Kidney tubule cell (primary cell): ENCODE measurements around the gene NTM.
A peak's percentile ranks its signal among the peaks of the same experiment; 100 is the strongest.

Experiments used
- DNase-seq: peaks from one replicate; pipeline ENCODE4 v3.0.0-alpha.2; 2018; ENCODE audit warnings: low spot score

Gene NTM

DNA sequence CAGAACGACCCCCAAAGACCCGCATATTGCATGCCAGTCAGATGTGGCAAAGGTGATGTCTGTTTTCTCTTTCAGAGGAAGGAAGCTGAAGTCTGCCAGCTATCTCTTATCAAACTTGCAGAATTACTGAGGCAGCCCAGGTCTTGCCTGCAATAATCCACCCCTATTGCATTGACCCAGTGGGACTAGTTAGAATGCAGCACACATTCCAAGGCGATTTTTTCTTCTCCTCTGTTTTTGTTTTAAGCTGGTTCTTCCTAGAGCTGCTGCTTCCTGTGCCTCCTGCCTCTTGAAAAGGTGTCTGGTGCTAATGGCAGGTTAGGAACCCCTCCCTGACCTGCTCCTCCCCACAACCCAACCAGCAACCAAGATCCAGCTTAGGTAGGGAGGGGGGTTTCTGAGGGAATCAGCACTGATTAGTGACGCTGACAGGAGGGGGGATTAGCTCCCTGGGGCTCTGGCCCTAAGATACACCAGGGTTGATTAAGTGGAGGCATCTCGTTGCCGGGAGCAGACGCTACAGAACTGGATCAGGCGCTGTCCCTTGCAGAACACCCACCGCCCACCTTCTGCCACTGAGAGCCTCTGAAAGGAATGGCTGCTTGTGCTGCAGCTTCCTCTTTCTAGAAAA, 2.8 kb downstream of the NTM start:
- no peak for DNase-seq

DNA sequence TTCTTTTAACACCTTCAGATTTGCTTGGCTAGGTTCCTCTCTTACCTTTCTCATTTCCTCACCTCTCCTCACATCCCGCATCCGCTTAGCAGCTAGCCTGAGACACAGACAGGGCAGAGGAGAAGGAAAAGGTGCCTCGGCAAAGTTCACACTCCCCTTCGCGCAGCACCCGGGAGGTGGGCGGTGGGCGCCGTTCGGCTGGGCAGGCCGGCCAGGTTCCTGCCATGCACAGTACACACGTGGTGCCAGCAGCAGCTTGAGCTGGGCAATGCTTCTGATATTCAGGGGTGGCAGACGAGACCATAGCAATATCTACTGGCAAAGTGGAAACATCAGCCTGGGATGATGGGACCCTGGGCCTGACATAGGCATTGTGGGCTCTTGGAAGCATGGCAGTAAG, 3.3 kb downstream of the NTM start:
- DNase-seq = no peak

DNA sequence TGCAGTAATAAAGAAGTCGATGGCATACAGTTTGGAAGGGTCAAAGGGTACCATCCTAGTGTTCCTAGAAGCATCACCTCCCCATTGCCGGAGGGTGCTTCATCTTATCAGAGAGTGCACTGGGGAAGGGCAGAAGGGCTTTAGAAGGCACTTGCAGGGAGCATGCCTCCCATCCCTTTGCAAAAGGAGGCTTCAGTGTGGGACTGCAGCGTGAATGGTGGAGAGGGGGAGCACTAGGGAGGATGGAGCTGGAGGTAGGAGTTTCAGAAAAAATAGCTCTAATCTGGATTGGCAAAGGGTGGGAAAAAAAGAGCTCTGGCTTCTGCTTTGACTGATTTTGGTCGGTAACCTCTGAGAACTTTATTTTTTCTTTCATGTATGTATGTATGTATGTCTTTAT, 5.0 kb downstream of the NTM start:
- DNase-seq = no peak

DNA sequence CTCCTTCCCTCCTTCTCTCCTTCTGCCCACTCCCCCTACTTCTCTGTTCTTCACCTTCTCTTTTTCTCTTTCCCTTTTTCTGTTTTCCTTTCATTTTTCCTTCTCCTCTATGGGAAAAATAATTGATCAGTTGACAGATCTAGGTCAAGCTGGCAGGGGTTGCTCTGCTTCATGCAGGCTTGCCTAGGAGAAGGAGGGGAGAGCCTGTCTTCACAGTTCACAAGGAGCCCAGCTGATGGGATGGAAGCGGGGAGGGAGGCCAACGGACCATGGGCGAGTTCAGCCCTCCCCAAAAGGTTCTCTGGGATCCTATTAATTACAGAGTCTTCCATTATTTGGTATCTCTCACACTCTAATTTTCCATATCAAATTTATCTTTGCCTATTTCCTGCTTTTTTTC, 5.5 kb downstream of the NTM start:
- DNase-seq = no peak

DNA sequence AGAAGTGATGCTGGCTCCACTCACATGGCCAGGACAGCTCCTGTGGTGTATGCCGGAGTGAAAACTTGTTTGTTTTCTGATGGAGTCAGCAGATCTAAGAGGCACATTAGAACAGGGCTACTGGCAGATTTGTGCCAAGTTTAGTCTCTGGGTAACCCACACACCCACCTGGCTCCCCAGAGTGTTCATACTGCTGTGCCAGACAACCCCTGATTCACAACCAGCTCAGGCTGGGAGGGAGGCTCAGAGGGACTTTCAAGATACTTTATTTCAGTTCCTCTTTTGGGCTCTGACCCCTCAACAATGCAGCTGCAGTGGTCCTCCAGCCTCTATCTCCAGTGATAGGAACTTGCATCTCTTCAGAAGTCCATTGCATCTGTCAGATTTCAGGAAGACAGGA, 8.5 kb downstream of the NTM start:
- DNase-seq = no peak

DNA sequence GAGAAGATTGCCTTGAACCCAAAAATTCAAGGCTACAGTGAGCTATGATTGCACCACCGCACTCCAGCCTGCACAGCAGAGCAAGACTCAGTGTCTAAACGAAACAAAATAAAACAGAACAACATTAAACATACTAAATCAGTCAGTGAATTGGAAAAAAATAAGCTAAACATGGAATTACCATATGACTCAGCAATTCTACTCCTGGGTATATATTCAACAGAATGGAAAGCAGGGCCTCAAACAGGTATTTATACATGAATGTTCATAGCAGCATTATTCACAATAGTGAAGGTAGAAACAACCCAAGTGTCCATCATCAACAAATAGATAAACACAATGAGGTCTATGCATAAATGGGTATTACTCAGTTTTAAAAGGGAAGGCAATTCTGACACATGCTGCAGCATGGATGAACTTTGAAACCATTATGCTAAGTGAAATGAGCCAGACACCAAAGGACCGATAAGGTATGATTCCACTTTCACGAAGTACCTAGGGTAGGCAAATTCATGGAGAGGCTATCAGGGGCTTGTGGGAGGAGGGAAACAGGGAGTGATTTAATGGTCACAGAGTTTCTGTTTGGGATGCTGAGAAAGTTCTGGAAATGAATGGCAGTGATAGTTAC, 15.5 kb downstream of the NTM start:
- no peak for DNase-seq

DNA sequence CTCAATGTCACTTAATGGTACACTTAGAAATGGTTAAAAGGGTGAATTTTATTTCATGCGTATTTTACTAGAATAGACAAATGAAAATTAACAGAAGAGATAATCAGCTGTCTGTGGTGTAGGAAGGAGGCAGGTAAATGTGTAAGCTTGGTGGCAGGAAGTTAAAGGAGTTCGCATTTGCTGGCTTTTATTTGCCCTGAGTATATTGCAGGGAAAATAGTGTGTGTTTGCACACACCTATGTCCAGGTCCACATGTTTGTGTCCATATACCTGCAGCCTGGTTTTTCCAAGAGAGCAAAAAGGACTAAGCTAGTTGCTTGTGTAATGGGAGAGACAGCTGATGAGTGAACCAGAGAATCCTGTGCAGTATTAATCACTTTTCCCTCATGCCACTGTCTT, 16.0 kb downstream of the NTM start:
- DNase-seq = no peak

DNA sequence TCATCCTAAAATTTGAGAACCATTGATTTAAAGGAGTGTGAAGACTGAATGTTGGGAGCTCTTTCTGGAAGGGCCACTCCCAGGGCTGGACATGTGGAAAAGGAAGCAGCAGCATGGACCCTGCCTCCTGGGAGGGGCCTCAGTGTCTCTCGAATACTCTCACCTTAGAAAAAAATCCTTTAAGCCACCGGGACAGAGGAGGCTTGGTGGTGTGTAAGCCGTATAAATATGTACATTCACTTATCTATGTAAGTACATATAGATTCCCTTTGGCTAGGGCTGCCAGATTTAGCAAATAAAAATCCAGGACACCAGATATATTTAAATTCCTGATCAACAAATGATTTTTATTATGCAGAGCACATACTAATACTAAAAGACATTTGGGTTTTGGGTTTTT, 17.6 kb downstream of the NTM start:
- no peak for DNase-seq

DNA sequence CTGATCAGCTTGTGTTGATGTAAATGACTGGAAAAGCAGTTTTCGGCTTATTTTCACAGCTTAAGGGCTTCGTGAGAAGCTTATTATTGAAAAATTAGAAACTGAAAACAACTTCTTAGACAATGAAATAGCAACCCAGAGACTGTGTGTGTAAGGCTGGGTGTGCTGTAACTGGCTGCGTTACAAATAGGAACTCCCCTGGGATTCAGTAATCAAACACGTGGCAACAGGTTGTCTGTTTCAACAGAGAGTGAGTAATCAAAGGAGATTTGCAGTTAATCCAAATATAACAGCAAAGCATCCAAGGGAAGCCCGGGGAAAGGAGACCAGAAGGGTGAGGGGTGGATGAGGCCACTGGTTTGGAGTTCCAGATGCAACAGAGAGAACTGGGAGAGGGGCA, 19.2 kb downstream of the NTM start:
- no peak for DNase-seq

DNA sequence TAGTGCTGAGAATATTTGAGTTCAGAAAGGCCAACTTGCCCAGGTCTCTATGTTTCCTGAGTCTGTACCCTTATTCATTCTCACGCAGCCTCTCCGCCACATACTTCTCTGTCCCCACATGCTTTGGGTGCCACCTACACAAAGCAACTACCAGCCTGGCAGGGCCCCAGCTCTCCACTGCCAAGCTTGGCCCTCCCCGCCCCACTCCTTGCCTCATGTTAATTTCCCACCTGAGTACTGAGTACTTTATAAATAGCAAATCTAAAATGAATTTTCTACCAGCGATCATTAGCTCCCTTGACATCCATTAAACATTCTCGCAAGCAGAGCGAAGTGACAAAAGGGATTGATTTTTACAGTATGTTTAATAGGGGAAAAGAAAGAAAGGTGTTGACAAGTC, 20.8 kb downstream of the NTM start:
- DNase-seq = no peak

DNA sequence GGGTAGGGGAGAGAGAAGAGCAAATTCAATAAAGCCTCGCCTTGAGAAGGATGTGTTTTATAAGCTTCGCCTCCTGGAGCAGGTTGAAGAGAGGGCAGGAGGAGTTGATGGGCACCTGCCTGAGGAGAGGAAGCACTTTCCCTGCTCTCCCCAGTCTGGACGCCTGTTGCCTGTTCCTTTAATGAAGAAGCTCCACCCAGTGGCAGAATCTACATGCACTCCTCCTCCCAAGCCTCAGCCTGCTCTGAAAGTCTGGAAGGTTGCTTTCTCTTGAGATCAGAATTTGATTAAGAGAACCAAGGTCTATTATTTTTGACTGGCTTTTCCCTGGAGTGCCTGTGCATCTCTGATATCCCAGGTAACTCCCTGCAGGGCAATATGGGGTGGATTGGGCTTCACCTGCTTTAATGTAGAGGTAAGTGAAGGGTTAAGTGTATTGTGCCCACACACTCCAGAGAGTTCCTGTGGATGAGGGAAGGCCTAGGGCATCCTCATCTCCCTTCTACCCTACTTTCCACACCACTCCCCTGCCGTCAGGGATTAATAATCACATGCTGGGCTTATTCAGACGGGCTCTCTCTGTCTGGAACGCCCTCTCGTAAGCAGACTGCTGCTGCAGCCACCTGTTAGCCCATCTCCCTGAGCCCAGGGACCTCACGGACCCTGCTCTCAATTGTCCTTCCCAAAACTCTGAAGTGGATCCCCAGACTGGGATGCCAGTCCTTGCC, 22.3 kb downstream of the NTM start:
- peak; percentile 3 for DNase-seq

DNA sequence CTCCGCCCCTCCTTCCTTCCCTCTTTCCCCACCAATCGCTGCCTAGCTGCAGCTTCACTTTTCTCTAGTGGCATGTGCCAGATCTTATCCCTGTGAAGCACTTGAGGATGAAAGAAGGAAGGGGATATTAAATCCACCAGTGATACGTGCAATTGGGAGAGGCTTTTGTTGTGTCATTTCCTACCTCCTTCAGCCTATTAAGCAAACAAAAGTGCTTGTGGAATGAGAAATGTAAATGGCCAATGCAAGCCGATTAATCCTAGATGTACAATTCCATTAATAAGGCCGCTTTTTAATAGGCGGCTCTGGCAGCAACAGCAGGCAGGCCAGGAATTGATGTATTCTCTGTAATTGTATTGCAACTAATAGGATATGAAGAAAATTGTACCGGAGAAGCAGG, 23.3 kb downstream of the NTM start:
- DNase-seq = no peak

DNA sequence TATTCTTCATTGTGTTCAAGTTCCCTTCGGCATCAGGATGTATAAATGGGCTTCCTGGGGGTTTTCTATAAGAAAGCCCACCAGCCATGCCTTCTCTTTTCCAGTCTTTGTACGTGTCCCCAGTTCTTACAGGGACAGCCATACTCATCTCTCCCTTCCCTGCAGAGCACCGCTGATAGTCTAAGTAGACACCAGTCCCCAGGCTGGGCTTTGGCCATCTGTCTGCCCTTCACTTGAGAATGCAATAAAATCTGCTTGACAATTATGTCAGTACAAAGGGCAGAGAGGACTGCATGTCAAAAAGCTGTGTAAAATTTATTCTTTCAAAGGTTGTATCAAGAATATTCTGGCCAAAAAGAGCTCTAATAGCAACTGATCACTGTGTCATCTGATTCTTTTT, 27.3 kb downstream of the NTM start:
- DNase-seq = no peak

DNA sequence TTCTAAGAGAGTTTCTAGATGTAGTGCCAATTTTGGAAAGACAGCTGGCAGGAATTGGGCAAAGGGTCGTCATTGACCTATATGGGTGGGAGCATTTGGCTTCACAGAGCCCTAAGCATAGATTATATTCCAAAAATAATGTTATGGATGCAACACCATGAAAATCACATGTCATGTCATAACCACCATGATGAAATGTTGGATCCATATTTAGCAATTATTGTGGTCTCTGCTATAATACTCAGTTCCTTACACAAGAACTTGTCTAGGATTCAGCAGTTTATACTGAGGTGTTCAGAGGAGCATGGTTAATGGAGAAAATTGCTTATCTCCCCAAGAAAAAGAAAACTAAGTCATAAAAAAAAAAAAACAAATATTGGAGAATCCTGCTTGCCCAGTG, 31.6 kb downstream of the NTM start:
- DNase-seq = no peak

DNA sequence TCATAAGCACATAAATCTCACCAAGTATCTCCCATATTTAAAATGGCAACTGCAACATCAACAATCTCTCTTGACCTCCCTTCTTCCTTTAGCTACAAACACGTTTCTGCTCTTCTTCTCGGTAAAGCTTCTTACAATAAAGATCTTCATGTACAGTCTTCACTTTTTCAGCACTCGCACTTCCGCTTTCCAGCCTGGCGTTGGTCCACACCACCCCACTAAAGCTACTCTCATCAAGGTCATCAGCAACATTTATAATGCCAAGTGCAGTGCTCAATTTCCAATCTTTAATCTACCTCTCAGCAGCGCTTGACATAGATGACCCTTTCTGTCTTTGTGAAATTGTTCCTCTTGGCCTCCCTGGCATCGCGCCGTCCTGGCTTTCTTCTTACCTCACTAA, 33.6 kb downstream of the NTM start:
- DNase-seq = no peak

DNA sequence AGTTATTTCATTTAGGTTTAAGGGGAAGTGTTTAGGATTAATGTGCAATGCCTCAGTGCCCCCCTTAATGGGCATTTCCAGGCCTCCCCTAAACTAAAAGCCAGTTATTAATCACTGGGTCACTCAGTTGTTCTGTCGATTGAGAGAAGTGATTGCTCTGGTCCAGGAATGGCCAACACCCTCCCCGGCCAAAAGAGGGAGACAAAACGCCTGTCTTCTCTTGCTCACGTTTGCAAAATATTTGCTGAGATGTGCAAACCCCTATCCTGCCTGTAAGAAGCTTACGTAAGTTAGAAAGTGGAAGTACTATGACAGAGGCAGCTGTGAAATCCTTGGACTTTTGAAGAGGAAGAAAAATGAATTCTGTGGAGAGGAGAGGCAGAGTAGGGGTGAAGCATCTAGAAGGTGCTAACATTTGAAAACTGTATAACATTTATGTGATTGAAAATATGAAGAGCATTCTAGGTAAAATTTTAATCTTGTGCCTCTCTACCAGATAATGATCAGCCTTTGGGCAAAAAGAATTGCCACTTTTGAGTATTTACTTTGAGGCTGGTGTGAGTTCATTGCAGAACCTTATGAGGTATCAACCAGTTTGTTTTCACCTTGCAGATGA, 37.7 kb downstream of the NTM start:
- peak; percentile 68 for DNase-seq

DNA sequence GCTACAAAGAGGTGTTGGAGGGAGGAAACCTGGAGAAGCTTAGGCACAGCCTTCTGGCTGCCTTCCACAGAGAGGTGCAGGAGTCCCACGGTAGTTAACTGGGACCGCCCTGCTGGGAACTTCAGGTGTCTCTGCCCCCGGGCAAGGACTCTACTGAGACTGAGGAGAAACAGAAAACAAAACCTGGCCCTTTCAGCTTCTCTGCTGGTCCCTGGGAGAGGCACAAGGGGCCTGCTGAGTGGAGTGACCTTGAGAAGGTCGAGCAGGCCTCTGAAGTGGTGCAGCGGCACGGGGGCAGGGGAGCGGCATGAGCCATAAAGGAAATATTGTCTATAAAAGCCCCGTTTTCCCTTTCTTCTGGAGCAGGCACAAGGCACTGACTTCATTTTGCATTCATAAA, 38.9 kb downstream of the NTM start:
- no peak for DNase-seq

DNA sequence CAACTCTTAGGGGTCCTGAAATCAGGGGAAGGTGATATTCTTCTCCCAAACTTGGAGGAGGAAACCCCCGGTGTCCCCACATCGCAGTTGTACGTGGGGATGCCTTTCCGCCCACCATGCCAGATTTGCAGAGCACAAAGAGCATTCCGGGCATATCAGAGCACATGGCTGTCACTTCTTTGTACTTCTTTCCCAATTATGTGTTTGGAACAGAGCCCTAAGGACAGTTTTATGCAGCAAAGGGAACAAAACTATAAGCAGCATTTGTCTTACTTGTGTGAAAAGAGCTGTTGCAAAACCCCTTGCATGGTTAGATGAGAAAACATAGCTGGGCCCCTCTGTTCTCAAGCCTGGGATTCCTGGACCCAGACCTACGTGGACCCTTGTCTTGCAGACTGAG, 41.2 kb downstream of the NTM start:
- no peak for DNase-seq

DNA sequence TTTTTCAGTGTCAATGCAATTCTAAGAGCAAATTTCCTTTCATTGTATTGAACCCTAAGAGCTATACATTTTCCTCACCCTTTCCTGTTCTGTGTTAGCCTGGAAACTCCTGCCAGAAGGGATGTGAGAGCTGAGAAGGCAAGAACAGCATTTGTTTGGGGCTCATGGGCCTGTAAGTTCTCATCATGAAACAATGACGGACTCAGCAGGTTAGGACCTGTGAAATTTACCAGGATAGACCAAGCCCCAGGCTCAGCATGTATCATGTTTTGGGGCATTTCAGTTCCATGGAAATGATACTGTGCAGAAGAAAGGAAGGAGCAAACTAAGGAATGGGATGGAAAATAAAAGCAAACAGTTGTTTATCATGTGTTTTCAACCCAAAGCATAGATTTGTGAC, 41.6 kb downstream of the NTM start:
- DNase-seq = no peak

DNA sequence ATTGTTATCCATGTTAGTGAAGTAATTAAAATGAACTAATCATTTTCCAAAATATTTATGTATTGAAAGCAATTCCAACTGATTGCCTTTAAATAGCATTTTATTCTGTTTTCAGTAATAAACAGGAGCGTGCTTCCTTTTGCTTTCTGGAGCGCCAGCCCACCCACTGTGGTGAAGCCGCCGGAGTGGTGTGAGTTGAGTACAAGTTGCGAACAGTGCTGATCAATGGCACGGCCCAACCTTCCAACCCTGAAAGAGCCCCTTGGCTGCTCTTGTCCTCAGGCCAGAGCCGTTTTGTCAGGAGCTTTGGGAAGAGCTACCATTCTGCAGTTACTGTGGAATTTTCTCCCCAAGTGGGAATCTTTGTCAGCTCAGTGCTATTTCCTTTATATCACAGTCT, 42.8 kb downstream of the NTM start:
- DNase-seq = no peak

DNA sequence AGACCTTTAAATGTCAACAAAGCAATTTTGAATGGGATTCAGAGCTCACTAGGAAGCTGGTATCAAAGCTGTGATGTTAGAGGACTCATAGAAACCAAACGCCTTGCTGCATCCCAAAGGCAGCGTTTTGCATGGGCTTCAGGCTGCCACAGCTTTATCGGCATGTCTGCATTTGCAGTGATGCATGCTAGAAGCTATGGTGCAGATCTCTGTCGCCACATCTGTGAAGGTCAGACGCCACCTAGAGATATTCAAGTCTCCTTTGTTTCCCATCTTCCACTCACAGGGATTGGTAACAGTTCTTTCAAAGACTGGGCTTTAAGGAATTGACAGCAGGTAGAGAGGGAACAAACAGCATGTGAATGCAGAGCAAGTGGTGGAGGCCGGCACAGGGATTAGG, 47.8 kb downstream of the NTM start:
- no peak for DNase-seq

DNA sequence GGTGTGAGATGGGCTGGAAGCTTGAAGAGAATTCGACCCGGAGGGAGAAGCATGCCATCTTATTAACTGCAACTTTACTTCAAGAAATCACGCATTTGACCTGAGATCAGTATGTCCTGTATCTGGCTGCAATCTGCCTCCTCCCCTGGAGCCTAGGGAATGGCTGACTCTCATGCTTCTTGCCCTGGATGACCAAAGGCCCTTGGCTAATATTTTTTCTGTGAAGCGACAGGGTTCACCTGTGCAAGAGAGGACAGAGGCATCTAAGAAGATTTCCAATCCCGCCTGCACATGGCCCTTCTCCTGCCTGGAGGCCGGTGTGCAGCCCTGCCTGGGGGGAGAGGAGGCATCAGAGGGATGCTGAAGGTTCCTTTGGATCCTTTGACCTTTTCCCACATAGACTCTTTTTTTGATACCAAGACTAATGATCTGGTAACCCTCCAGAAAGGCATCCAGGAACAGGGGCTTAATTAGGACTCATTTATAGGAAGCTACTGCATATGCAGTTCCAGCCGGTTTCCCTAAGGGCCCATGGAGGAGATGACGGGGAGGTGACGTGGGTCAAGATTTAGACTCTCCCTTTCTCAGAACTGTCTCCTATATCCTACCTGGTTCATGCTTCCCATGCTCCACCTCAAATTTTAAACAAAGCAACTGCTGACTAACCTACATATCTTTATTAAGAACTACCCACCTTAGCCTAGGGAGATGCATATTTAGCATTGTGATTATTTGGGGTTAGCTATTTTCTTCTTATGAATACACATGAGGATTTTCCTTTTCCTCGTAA, 50.8 kb downstream of the NTM start:
- no peak for DNase-seq

DNA sequence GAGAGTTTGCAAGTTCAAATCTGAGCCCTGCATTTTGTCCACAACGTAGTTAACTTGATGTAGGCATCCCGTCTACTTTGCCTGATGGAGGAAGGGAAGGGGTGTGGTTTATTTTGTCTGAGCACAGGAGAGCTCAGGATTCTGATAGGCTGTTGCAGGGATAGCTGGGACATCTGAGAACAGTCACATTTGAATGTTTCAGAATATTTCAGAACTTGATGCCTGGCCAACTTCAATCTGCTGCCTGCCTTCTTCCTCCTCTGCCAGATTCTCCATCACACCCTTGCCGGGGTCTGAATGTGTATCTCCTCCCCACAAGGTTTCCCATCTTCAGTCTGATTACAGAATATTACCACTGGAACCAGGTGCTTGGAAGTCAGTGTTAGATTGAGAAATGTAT, 51.6 kb downstream of the NTM start:
- DNase-seq = no peak
